ENCODE data around the gene CIZ1. TPM values are rescaled to one million over a fixed set of nuclear protein-coding genes. Genes with fewer than 3 reads are reported as not detected.
"Not testable (repeated sequence)": the region's sequence is repeated elsewhere in the genome, so short reads cannot be mapped to it uniquely, and the experiment has no call there.

CIZ1 gene, protein sequence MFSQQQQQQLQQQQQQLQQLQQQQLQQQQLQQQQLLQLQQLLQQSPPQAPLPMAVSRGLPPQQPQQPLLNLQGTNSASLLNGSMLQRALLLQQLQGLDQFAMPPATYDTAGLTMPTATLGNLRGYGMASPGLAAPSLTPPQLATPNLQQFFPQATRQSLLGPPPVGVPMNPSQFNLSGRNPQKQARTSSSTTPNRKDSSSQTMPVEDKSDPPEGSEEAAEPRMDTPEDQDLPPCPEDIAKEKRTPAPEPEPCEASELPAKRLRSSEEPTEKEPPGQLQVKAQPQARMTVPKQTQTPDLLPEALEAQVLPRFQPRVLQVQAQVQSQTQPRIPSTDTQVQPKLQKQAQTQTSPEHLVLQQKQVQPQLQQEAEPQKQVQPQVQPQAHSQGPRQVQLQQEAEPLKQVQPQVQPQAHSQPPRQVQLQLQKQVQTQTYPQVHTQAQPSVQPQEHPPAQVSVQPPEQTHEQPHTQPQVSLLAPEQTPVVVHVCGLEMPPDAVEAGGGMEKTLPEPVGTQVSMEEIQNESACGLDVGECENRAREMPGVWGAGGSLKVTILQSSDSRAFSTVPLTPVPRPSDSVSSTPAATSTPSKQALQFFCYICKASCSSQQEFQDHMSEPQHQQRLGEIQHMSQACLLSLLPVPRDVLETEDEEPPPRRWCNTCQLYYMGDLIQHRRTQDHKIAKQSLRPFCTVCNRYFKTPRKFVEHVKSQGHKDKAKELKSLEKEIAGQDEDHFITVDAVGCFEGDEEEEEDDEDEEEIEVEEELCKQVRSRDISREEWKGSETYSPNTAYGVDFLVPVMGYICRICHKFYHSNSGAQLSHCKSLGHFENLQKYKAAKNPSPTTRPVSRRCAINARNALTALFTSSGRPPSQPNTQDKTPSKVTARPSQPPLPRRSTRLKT
- 85.8 TPM for total RNA-seq

DNA sequence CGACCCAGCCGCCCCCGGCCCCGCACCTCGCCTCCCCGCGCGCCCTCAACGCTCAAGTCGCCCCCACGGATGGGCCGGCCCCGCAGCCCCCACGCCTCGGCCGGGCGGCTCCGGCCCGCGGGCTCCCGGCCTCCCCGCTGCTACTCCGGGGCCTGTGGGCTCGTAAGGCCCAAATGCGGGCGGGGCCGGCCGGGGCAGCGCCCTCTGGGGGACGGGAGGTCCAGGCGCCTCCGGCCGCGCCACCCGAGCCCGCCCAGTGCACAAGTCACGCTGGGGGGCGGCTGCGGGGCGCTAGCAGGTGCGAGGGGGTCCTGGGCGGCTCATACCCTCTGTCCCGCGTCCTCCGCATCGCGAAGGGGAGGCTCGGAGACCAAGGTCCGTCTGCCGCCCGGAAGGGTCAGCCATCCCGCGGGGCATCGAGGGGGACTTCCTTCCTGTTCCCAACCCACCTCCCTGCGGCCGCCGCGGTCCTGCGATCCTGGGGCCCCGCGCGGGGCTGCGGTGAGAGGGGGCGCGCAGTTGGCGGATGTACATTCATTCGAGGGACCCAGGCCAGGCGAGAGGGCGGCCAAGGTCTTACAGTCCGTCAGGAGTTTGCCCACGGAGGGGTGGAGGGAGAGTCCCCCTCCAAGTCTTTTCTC is at the start of gene CIZ1:
CIZ1 (minus strand) TSS at position 167 of the 641 bp plus-strand sequence. CDS start 715 bp downstream, outside the sequence.
- intact Hi-C loops (cut with DNase I), result loop anchor here (1.0 to 5.0 kb wide), 2 partner anchors 12 to 86 kb away; partner anchors contain the start of genes DNM1, GOLGA2 and SWI5
- no peaks in the 10 kb centered on the region for H3K9me3 ChIP-seq
- peaks cover 0 to 13% of the 10 kb centered on the region in 2 donors for H3K4me1 ChIP-seq
- H3K36me3 ChIP-seq, result peaks cover 14 to 15% of the 10 kb centered on the region in 2 donors
- H3K27me3 ChIP-seq, result no peaks in the 10 kb centered on the region
- peak; percentile 76 to 81 (median 78) for TF ChIP-seq CTCF (IDR thresholded peaks at IDR 0.05)
- peak within 1 kb of the TSS; percentile 69 to 97 for H3K4me3 ChIP-seq
- H3K27ac ChIP-seq, result peak within 1 kb of the TSS; percentile 77
- peak in 1 of 2 donors; percentile 89 for DNase-seq (ENCODE audit: low spot score in 2 of 2)

DNA sequence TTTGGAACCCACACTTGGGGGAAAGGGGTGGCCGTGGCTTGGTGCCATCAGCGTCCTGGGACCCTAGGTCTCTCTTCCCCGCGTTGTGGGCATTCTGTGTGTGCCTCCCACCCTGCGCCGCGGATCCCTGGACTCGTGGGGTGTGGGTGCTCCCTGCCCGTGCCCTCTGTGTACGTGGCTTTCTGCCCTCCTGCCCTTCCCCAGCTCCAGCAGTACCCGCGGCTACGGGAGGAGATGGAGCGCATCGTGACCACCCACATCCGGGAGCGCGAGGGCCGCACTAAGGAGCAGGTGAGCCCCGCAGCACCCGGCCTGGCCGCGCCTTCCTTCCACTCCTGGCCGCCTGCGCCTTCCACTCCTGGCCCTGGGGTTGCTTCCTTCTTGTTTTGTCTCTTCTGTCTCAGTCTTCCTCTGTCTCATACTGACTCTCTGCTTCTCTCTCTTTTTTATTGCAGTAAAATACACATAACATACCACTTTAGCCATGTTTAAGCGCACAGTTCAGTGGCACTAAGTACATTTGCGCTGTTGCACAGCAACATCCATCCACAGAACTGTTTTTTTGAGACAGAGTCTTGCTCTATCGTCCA is 42.5 kb upstream of the CIZ1 start:
- intact Hi-C loops (cut with DNase I), result no loop called here
- Histone ChIP-seq H3K27me3 (no peaks in the 10 kb centered on the region), H3K27ac (no peak overlapping the region), H3K4me1 (no peaks in the 10 kb centered on the region), H3K9me3 (no peaks in the 10 kb centered on the region), H3K36me3 (no peaks in the 10 kb centered on the region), H3K4me3 (no peak overlapping the region)
- TF ChIP-seq CTCF (IDR thresholded peaks at IDR 0.05), result no peak
- no peak for DNase-seq (ENCODE audit: low spot score in 2 of 2)

- DNase-seq (ENCODE audit: low spot score in 2 of 2), result no peak
- Histone ChIP-seq H3K4me1 (no peaks in the 10 kb centered on the region), H3K36me3 (no peaks in the 10 kb centered on the region), H3K4me3 (no peak overlapping the region), H3K27me3 (no peaks in the 10 kb centered on the region), H3K27ac (peak overlapping the region in 1 of 2 donors; percentile 3), H3K9me3 (no peaks in the 10 kb centered on the region)
- intact Hi-C loops (cut with DNase I), result no loop called here
- TF ChIP-seq CTCF (IDR thresholded peaks at IDR 0.05), result no peak
Observed at GRCh38 chr9:128232528-128233428, 41.4 kb upstream of the CIZ1 start.

DNA sequence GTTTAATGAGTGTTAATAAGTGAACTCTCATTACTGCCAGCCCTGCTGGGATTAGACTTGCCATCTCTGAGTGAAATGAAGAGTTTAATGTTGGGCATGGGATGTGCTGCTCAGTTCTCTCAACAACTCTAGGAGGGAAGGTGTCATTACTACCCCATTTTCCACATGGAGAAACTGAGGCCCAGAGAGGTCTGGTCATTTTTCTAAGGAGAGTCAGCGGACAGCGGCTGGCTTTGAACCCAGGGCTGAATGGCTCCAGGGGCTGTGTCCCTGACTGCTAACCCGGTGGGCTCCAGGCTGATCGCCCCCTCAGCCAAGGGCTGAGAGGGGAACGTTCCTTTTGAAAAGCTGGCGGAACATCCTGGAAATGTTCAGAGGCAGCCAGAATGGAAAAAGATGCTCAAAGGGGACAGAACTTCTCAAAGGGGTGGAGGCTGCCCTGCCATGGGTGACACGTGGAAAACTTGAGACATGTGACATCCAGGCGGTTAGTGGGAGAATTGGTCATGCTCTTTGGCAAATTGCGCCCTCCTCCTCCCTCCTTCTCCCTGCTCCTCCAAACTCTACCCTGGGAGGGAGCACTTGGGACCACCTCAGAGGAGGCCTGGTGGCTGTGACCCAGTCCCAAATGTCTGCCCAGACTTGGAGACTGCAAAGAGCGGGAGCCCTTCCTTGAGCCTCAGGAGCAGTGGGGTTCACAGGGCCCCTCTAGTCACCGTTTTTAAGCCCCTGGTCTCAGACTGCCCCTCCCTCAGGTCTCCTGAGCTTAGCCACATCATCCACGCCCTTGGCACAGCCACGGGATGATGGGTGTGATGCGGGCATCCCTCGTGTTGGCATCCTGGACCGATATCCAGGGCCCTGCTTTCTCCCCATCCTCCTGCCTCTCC is 40.5 kb upstream of the CIZ1 start:
- Histone ChIP-seq H3K9me3 (no peaks in the 10 kb centered on the region), H3K36me3 (no peaks in the 10 kb centered on the region), H3K27ac (peak overlapping the region in 1 of 2 donors; percentile 3), H3K4me3 (no peak overlapping the region), H3K27me3 (no peaks in the 10 kb centered on the region), H3K4me1 (no peaks in the 10 kb centered on the region)
- intact Hi-C loops (cut with DNase I), result no loop called here
- DNase-seq (ENCODE audit: low spot score in 2 of 2), result no peak
- TF ChIP-seq CTCF (IDR thresholded peaks at IDR 0.05), result no peak

DNA sequence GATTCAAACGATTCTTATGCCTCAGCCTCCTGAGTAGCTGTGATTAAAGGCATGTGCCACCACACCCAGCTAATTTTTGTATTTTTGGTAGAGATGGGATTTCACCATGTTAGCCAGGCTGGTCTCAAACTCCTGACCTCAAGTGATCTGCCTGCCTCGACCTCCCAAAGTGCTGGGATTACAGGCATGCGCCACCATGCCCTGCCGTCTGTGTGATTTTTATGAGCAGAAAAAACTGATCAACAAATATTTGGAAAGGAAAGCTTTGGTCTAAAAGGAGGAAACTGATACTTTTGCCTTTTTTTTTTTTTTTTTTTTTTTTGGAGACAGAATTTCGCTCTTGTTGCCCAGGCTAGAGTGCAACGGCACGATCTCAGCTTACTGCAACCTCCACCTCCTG is 39.5 kb upstream of the CIZ1 start:
- H3K36me3 ChIP-seq; H3K27me3 ChIP-seq; H3K4me1 ChIP-seq; H3K9me3 ChIP-seq; H3K4me3 ChIP-seq; DNase-seq (ENCODE audit: low spot score in 2 of 2); H3K27ac ChIP-seq; intact Hi-C loops (cut with DNase I): not testable (repeated sequence)
